Prostate gland (tissue), 2 donors: ENCODE results near the gene KIAA1755. TPM values are rescaled to one million over a fixed set of nuclear protein-coding genes. Genes with fewer than 3 reads are reported as not detected.

Experiments used
- DNase-seq: peaks from one replicate; pipeline ENCODE4 v3.0.0-alpha.2; 2019; ENCODE audit warnings: low spot score
- H3K27ac ChIP-seq, 2 donors: fragments of 200-600 bp; sonication (generic); 2 replicates each; pipeline ENCODE4 v1.5.1; 2017 to 2019
- H3K27me3 ChIP-seq: fragments of 200-600 bp; sonication (generic); replicated peaks from 2 replicates; pipeline ENCODE4 v1.5.1; 2019; ENCODE audit not compliant: insufficient read depth
- H3K36me3 ChIP-seq, 2 donors: fragments of 200-600 bp; sonication (generic); 1 replicate in 1 of 2; 2 replicates in 1 of 2; pipeline versions ENCODE4 v1.5.1 to v1.8.1; 2017 to 2019
- H3K4me1 ChIP-seq: fragments of 200-600 bp; sonication (generic); replicated peaks from 2 replicates; pipeline ENCODE4 v1.5.1; 2019
- H3K4me3 ChIP-seq, 2 donors: fragments of 200-600 bp; sonication (generic); 2 replicates each; pipeline ENCODE4 v1.5.1; 2017 to 2019
- H3K9me3 ChIP-seq: fragments of 200-600 bp; sonication (generic); 2 replicates; pipeline ENCODE4 v1.5.1; 2017
- CTCF ChIP-seq, 4 experiments: fragments of 200-600 bp in 2 of 4; fragments of 450-650 bp in 2 of 4; sonication (generic) in 2 of 4; IDR thresholded peaks; 1 replicate in 3 of 4; 2 replicates in 1 of 4; pipeline ENCODE4 v1.5.1; 2016 to 2019; ENCODE audit warnings: antibody characterized with exemption in 4 of 4, mild to moderate bottlenecking in 2 of 4, moderate library complexity in 2 of 4
- POLR2A ChIP-seq: fragments of 450-650 bp; IDR thresholded peaks from one replicate; pipeline ENCODE4 v1.6.1; 2016; ENCODE audit warnings: antibody characterized with exemption, mild to moderate bottlenecking
- POLR2AphosphoS5 ChIP-seq: sonication (generic); formaldehyde crosslinking; IDR thresholded peaks from one replicate; pipeline ENCODE4 v1.6.1; 2017; ENCODE audit warnings: antibody characterized with exemption
- WGBS: methylation state at CpG from one replicate; pipeline ENCODE4 v1.1.5; 2018; 5-methylcytosine and 5-hydroxymethylcytosine counted together
- intact Hi-C: fragments of 100-400 bp; cut with DNase I; formaldehyde crosslinking; loops from one replicate; pipeline ENCODE4 v1.14.2; 2022
- total RNA-seq, 2 donors: library from RNA; depleted of rRNA; stranded (reverse); fragments of >200 nt; gene quantifications; one replicate each; pipeline ENCODE4 v1.1.0, GENCODE V29; 2016

The KIAA1755 gene
- total RNA-seq, 2 donors from 2014 or later: 5.0 to 10.8 TPM

- WGBS: 81% methylated on average over 2 of the region's 2 CpGs
- intact Hi-C loops: no loop called here
- DNase-seq: no peak
Measured at GRCh38 chr20:38203981-38204357, 56.6 kb downstream of the KIAA1755 start.

DNA sequence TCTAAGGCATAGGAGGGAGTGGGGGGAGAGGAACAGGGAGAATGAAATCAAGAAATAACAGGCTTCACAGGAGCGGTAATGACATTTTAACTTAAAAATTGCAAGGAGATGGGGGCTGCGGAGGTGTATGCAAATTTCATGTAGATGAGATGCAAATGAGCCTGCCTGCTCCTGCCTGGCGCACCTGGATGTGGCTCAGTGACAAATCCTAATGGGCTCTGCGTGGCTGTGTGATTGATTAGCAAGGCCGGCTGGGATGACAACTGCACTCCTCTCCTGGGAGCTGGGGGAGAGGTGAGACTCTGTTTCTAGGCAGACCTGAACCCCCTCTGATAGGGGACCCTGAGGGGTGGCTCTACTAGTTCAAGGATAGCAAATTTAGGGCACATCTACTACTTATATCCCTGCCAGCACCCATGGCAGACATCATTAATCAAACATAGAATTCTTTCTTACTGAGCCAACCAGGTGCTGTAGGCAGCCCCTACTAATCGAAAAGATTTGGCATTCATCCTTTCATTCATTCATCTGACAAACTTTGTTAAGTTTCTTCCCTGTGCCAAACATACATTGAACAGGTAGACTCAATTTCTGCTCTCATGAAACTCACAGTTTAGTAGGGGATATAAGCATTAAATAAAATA, 57.1 kb downstream of the KIAA1755 start:
- TF ChIP-seq CTCF (IDR thresholded peaks at IDR 0.05) (no peak), POLR2AphosphoS5 (no peak), POLR2A (no peak)
- DNase-seq: no peak
- Histone ChIP-seq H3K27me3 (no peaks in the 10 kb centered on the region), H3K9me3 (no peaks in the 10 kb centered on the region), H3K27ac (no peak overlapping the region), H3K4me3 (no peak overlapping the region), H3K4me1 (no peaks in the 10 kb centered on the region), H3K36me3 (no peaks in the 10 kb centered on the region)
- 67% methylated on average over 6 of the region's 6 CpGs for WGBS
- intact Hi-C loops: no loop called here

More at GRCh38 chr20:38203981-38204357, 56.6 kb downstream of the KIAA1755 start:
- H3K27ac ChIP-seq: no peak overlapping the region
- no peaks in the 10 kb centered on the region for H3K36me3 ChIP-seq
- no peaks in the 10 kb centered on the region for H3K9me3 ChIP-seq
- no peak for TF ChIP-seq CTCF (IDR thresholded peaks at IDR 0.05)
- no peak for TF ChIP-seq POLR2A
- TF ChIP-seq POLR2AphosphoS5: no peak
- no peaks in the 10 kb centered on the region for H3K4me1 ChIP-seq
- H3K4me3 ChIP-seq: no peak overlapping the region
- H3K27me3 ChIP-seq: no peaks in the 10 kb centered on the region

DNA sequence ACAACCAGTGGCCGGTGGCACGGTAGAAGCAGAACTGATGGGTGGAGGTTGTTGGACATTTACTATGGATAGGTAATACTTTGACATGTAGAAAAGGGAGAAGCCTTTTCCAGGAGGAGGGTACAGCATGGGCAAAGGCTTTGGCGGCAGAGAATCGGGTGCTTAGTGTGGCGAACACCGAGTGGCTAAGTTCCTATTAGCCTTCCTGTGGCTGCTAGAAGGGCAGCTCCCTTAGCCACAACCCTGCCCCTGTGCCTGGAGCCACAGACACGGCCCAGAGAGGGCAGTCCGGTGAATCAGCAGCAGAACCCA, 57.6 kb downstream of the KIAA1755 start:
- DNase-seq: no peak
- Histone ChIP-seq H3K27ac (no peak overlapping the region), H3K27me3 (no peaks in the 10 kb centered on the region), H3K9me3 (no peaks in the 10 kb centered on the region), H3K36me3 (no peaks in the 10 kb centered on the region), H3K4me3 (no peak overlapping the region), H3K4me1 (no peaks in the 10 kb centered on the region)
- 88% methylated on average over 8 of the region's 8 CpGs for WGBS
- intact Hi-C loops: no loop called here
- TF ChIP-seq CTCF (IDR thresholded peaks at IDR 0.05) (no peak), POLR2A (no peak)

DNA sequence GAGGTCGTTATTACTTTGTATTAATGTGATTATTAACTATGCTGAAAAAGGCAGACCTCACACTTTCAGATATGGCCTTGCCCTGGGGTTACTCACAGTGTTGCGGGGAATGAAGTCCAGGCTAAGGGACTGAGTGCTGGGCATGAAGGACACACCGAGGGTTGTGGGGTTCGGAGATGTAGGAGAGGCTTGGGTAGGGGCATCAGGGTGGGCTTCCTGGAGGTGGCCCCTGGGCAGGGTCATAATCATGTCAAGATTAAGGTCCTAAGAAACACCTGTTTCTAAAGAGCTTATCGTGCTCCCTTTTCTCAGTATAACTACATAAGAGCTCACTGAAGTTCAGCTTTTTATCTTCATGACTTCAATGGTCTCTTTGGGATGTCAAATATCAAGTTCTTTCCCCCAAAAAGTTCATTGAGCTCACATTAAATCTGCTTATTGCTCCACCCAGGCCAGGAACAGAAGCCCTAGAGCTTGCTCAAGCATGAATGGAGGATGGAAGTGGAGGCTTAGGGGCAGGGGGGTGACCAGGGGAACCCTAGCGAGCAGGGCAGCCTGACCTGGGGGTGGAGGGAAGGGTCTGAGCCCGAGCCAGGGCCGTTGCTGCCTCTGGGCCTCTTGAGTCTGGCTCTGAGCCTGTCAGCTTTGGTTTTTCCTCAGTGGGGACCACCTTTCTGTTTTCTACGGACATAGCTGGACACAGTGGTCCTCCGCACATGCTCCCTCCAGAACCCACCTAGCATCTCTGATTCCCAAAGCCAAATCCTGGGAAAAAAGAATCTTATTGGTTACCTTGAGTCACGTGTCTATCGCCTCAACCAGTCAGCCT, 58.2 kb downstream of the KIAA1755 start:
- Histone ChIP-seq H3K4me1 (no peaks in the 10 kb centered on the region), H3K4me3 (no peak overlapping the region), H3K36me3 (no peaks in the 10 kb centered on the region), H3K9me3 (no peaks in the 10 kb centered on the region), H3K27me3 (no peaks in the 10 kb centered on the region), H3K27ac (no peak overlapping the region)
- intact Hi-C loops: no loop called here
- no peak for DNase-seq
- TF ChIP-seq POLR2A: no peak
- TF ChIP-seq CTCF (IDR thresholded peaks at IDR 0.05): no peak
- TF ChIP-seq POLR2AphosphoS5: no peak
- WGBS: 84% methylated on average over 12 of the region's 12 CpGs

DNA sequence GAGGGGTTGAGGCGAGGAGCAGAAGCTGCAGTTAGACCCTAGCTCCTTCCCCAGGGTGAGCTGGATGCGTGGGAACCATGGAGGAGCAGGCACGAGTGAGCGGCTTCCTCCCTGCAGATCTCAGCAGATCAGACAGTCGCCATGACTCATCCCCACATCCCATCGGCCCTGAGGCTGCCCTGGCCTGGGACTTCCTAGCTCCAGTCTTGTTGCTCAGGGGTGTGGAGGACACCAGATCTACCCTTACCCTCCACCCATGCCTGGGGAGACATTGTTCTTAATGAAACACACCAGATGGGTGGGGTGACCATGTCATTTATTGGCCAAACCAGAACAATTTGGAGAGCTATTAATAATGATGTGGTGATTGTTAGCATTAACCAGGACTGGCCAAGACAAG, 59.2 kb downstream of the KIAA1755 start:
- H3K27me3 ChIP-seq: no peaks in the 10 kb centered on the region

More for the DNA sequence above, 59.2 kb downstream of the KIAA1755 start:
- no peaks in the 10 kb centered on the region for H3K36me3 ChIP-seq
- no peaks in the 10 kb centered on the region for H3K9me3 ChIP-seq
- 73% methylated on average over 4 of the region's 6 CpGs for WGBS
- no peak for TF ChIP-seq POLR2A
- no peak for TF ChIP-seq POLR2AphosphoS5
- no peak for TF ChIP-seq CTCF (IDR thresholded peaks at IDR 0.05)
- no peak for DNase-seq
- no peak overlapping the region for H3K4me3 ChIP-seq
- intact Hi-C loops: no loop called here
- no peaks in the 10 kb centered on the region for H3K4me1 ChIP-seq
- H3K27ac ChIP-seq: no peak overlapping the region
